ENCODE measurements around the gene TACC2.
"Not testable (repeated sequence)": the region's sequence is repeated elsewhere in the genome, so short reads cannot be mapped to it uniquely, and the experiment has no call there.

TACC2 gene

DNA sequence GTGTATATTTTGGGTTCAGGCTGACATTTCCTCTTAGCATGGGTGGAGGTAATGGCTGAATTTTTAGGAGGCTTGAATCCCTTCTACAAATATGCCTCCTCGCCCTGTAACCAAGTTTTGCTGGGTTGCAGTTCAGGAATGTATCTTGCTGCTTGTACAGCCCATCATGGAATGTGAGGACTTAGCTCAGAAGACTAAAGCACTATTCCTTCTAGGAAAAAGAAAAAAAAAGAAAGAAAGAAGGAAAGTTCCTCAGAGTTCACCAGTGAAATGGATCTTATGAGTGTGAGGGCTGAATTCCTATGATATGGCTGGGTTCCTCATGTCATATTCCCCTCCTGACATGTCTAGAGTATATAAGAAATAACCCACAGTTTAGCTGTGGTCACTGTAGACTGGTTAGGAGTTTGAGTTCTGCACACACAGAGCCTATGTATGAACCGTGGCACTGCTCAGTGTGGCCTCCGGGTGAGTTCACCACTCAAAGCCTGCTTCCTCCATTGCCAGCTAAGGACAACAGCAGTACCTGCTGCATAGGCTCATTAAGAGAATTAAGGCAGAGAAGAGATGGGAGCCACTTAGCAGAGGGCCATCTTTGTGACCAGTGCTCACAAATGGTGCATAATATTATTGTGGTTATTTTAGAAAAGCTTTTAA is 114.0 kb downstream of the TACC2 start:
- no peak overlapping the region for H3K27ac ChIP-seq
- TF ChIP-seq CTCF (conservative IDR thresholded peaks at IDR 0.05): no peak

DNA sequence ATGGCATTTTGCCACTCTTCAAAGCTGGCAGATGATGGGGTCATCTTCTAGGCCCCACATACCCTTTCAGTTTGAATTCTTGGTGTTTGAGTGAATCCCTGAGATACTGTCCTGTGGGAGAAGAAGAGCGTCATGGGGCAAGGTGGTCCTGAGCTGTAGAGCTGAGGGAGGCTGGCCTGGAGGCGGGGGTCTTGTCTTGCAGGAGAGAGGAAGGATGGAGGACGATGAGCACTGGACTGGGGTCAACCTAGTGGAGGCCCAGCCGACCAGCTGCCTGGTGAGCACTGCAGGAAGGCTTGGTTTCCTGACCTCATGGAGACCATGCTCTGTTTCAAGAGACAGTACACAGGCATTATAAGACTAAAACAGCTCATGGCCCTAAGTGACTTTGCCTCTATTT is 114.6 kb downstream of the TACC2 start:
- no peak overlapping the region for H3K27ac ChIP-seq
- TF ChIP-seq CTCF (conservative IDR thresholded peaks at IDR 0.05): no peak

DNA sequence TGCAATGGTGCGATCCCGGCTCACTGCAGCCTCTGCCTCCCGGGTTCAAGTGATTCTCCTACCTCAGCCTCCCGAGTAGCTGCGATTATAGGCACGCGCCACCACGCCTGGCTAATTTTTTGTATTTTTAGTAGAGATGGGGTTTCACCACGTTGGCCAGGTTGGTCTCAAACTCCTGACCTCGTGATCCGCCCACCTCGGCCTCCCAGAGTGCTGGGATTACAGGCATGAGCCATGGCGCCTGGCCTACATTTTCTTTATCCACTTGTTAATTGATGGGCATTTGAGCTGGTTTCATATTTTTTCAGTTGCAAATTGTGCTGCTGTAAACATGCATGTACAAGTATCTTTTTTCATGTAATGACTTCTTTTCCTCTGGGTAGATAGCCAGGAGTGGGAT is 119.8 kb downstream of the TACC2 start:
- H3K27ac ChIP-seq: not testable (repeated sequence)

DNA sequence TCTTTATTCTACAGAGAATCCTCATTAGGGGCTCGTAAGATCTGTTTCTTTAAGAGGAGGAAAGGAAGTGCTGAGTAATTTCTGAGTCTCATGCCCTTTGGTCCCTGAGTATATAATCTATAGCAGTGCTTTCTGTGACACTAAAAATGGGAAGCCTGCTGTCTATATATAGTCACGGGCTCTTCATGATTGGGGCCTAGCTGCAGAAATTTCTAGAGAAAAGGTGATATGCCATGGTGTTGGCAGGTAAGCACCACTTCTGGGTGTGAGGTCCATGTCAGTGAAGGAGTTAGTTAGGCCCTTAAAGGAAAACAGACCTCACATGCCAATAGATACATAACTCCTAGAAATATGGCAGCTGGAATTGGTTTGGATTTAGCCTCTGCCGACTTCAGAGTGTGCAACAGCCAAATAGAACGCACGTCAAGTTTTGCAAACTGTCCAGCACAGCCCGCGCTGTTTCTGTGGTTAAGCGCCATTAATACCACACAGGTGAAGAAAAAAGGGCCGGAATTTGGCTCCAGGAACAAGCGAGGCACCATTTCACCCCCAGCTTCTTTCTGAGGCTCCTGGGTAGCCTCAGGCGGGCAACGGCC is 123.2 kb downstream of the TACC2 start:
- peak overlapping the region; percentile 78 for H3K27ac ChIP-seq
- no peak for TF ChIP-seq CTCF (conservative IDR thresholded peaks at IDR 0.05)

- H3K27ac ChIP-seq: peak overlapping the region; percentile 78
These were observed 123.7 kb downstream of the TACC2 start for GRCh38 chr10:122112625-122113160.

DNA sequence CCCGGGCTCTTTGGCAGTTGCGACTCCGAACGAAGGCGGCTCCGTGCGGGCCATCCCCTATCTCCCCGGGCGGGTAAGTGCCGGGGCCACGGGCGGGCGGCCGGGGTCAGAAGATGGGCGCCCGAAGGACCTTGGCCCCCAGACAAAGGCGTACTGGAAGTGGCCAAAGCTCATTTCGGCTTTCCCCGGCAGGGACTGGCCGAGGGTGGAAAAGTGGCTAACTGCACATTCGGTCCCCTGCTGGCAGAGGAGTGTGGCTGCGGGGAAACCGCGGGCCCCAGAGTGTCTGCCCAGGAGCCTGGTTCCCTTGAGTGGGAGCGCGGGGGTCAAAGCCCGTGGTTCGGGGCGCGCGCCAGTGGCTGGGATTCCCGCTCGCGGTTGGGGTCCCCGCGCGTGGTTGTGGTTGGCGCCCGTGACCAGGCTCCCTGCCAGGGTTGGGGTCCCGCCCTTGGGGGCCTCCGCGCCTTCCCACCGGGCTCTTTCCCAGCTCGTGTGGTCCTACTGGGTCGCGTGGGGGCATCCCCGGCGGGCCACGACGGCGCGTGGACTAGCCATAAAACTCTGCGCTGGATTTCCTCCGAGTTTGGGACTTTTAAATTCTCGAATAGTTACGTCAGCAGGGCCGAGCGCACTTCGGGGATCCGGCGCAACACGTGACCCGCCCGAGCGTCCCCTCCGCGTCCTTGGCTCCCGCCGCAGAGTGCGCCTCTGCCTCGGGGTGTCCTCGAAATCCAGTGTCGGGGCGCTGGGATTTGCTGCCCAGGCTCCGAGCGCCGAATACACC is 124.4 kb downstream of the TACC2 start:
- H3K27ac ChIP-seq: peak overlapping the region; percentile 78
- TF ChIP-seq CTCF (conservative IDR thresholded peaks at IDR 0.05): no peak; the same call in none of the 2 replicates

More at GRCh38 chr10:122112625-122113160, 123.7 kb downstream of the TACC2 start:
- no peak; the same call in 1 of the 2 replicates for TF ChIP-seq CTCF (conservative IDR thresholded peaks at IDR 0.05)

DNA sequence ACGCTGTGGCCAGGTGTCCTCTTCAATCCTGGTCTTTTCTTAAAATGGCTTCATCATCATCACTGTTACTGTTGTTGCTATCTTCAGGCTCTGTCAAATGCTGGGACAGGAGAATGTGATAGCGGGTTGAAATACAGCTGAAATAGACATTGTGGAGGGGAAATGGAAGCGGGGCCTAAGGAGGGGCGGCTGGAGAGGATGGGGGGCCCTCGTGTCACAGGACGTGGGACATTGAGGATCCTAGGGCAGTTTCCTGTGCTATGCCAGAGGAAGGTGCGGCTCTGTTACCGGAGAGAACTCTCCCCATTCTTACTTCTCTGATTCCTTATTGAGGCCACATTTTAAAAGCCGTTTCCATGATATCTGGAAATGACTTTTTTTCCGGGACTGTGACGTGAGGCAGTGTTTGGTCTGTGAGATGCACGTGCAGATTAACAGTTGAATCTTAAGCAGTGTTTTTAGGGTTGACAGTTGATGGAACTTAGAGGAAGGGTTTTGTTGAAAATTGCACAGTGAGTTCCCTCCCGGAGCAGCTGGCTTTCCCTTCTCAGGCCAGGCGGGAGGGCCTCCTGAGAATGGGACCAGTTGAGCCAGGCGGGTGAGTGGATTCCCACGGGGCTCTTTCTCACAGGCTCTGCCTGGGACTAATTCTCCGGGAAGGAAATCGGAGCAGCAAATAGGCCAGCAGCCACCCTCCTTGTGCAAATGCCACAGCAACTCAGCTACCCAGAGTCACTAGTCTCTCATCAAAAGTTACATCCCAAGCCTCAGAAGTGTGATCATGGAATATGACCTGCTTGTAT is 125.2 kb downstream of the TACC2 start:
- H3K27ac ChIP-seq: peak overlapping the region; percentile 78
- TF ChIP-seq CTCF (conservative IDR thresholded peaks at IDR 0.05): no peak
